IMR-90 (cell line): ENCODE data around the gene RRP8. TPM values are rescaled to one million over a fixed set of nuclear protein-coding genes. Genes with fewer than 3 reads are reported as not detected.

Experiments used
- ATAC-seq: fragments of 200-7000 bp; cut with Tn5 transposase; 2 replicates; pipeline ENCODE4 v1.9.1; 2020; ENCODE audit warnings: low read depth, mild to moderate bottlenecking, moderate library complexity
- BruUV-seq: library from RNA; stranded (reverse); fragments of 400-500 nt; replicated peaks from 2 replicates; lab custom pipeline; 2021; lab: Mats Ljungman, UMichigan
- CTCF ChIA-PET: fragments of 300-600 bp; formaldehyde crosslinking; extraction: SDS; loops from one replicate; lab custom pipeline; 2021; ENCODE audit warnings: antibody characterized with exemption; lab: Yijun Ruan, JAX
- POLR2A ChIA-PET: fragments of 300-600 bp; sonication (Branson Sonifier 250); formaldehyde crosslinking; loops from one replicate; lab custom pipeline; 2022; ENCODE audit warnings: antibody characterized with exemption; ENCODE audit not compliant: unreplicated experiment; lab: Charles Lee
- DNase-seq: peaks from one replicate; pipeline ENCODE4 v3.0.0; 2013
- H2AFZ ChIP-seq: replicated peaks from 2 replicates; pipeline ENCODE3; 2013; ENCODE audit warnings: low read length, mild to moderate bottlenecking; ENCODE audit not compliant: poor library complexity
- H2AK5ac ChIP-seq: 2 replicates; pipeline ENCODE4 v1.6.1; 2013; ENCODE audit warnings: low read depth, low read length, inconsistent platforms
- H2AK9ac ChIP-seq: replicated peaks from 2 replicates; pipeline ENCODE3; 2013; ENCODE audit warnings: mild to moderate bottlenecking, low read depth, low read length, moderate library complexity; ENCODE audit not compliant: poor library complexity
- H2BK120ac ChIP-seq: 2 replicates; pipeline ENCODE4 v1.6.1; 2013; ENCODE audit warnings: low read depth, low read length, inconsistent platforms
- H2BK15ac ChIP-seq: 3 replicates; pipeline ENCODE4 v1.6.1; 2013; ENCODE audit warnings: low read depth, low read length, inconsistent platforms
- H2BK20ac ChIP-seq: 2 replicates; pipeline ENCODE4 v1.6.1; 2013; ENCODE audit warnings: low read depth, mild to moderate bottlenecking, inconsistent platforms, low read length, moderate library complexity
- H2BK5ac ChIP-seq: 2 replicates; pipeline ENCODE4 v1.6.1; 2013; ENCODE audit warnings: mild to moderate bottlenecking, low read depth, low read length, inconsistent platforms; ENCODE audit not compliant: poor library complexity, severe bottlenecking
- H3K14ac ChIP-seq: replicated peaks from 2 replicates; pipeline ENCODE4 v1.6.1; 2013; ENCODE audit warnings: low read depth, low read length, inconsistent platforms
- H3K18ac ChIP-seq: 2 replicates; pipeline ENCODE4 v1.6.1; 2013; ENCODE audit warnings: low read depth, low read length, control low read depth
- H3K23ac ChIP-seq: 2 replicates; pipeline ENCODE4 v1.6.1; 2013; ENCODE audit warnings: low read depth, low read length, inconsistent platforms
- H3K27ac ChIP-seq: 2 replicates; pipeline ENCODE4 v1.5.1; 2013; ENCODE audit warnings: mild to moderate bottlenecking, control low read depth, low read length; ENCODE audit not compliant: insufficient read depth
- H3K27me3 ChIP-seq: 2 replicates; pipeline ENCODE4 v1.6.1; 2013; ENCODE audit warnings: low read length; ENCODE audit not compliant: control insufficient read depth, insufficient read depth
- H3K36me3 ChIP-seq: 2 replicates; pipeline ENCODE4 v1.6.1; 2013; ENCODE audit warnings: low read length, mixed read lengths; ENCODE audit not compliant: control insufficient read depth, insufficient read depth
- H3K4ac ChIP-seq: 2 replicates; pipeline ENCODE4 v1.6.1; 2013; ENCODE audit warnings: low read depth, low read length, inconsistent platforms
- H3K4me1 ChIP-seq: 2 replicates; pipeline ENCODE4 v1.6.1; 2013; ENCODE audit warnings: low read length, mixed read lengths; ENCODE audit not compliant: control insufficient read depth, insufficient read depth
- H3K4me2 ChIP-seq: 2 replicates; pipeline ENCODE4 v1.6.1; 2013; ENCODE audit warnings: low read depth, mild to moderate bottlenecking, control low read depth, low read length, moderate library complexity
- H3K4me3 ChIP-seq: 2 replicates; pipeline ENCODE4 v1.5.1; 2013; ENCODE audit warnings: low read depth, mild to moderate bottlenecking, control low read depth, low read length, moderate library complexity; ENCODE audit not compliant: insufficient read depth
- H3K56ac ChIP-seq: 2 replicates; pipeline ENCODE4 v1.6.1; 2013; ENCODE audit warnings: low read length, inconsistent platforms; ENCODE audit not compliant: insufficient read depth; ENCODE audit errors: extremely low read depth
- H3K79me1 ChIP-seq, 2 experiments: 2 replicates each; pipeline ENCODE4 v1.6.1; 2013; ENCODE audit warnings: low read length in 2 of 2, inconsistent platforms in 1 of 2, low read depth in 1 of 2
- H3K9ac ChIP-seq: 2 replicates; pipeline ENCODE4 v1.6.1; 2013; ENCODE audit warnings: low read depth, low read length, control low read depth
- H3K9me1 ChIP-seq: 2 replicates; pipeline ENCODE4 v1.6.1; 2013; ENCODE audit warnings: low read length, inconsistent platforms; ENCODE audit not compliant: insufficient read depth
- H3K9me3 ChIP-seq: 2 replicates; pipeline ENCODE4 v1.6.1; 2013; ENCODE audit warnings: low read length; ENCODE audit not compliant: control insufficient read depth, insufficient read depth
- H4K20me1 ChIP-seq: 2 replicates; pipeline ENCODE4 v1.6.1; 2013; ENCODE audit warnings: low read length, inconsistent platforms; ENCODE audit not compliant: insufficient read depth
- H4K5ac ChIP-seq: 2 replicates; pipeline ENCODE4 v1.6.1; 2013; ENCODE audit warnings: mild to moderate bottlenecking, low read depth, low read length, control low read depth
- H4K8ac ChIP-seq, 2 experiments: 2 replicates each; pipeline ENCODE4 v1.6.1; 2013; ENCODE audit warnings: low read depth in 2 of 2, low read length in 2 of 2, control low read depth in 1 of 2, inconsistent platforms in 1 of 2
- H4K91ac ChIP-seq: 2 replicates; pipeline ENCODE4 v1.6.1; 2013; ENCODE audit warnings: low read depth, low read length, inconsistent platforms; ENCODE audit not compliant: insufficient read depth
- BHLHE40 ChIP-seq: fragments of 150-350 bp; IDR thresholded peaks from 2 replicates; pipeline ENCODE4 v1.6.1; 2016; ENCODE audit warnings: mild to moderate bottlenecking, low read depth, low read length
- CEBPB ChIP-seq: IDR thresholded peaks from 2 replicates; pipeline ENCODE4 v1.6.1; 2012; ENCODE audit warnings: low read depth, low read length, improper control_type of control experiment
- CHD1 ChIP-seq: IDR thresholded peaks from 2 replicates; pipeline ENCODE4 v1.6.1; 2012; ENCODE audit warnings: low read depth, low read length, improper control_type of control experiment
- FOS ChIP-seq: fragments of 150-350 bp; IDR thresholded peaks from 2 replicates; pipeline ENCODE4 v1.6.1; 2016; ENCODE audit warnings: low read depth, low read length
- MXI1 ChIP-seq: IDR thresholded peaks from 2 replicates; pipeline ENCODE4 v1.6.1; 2012; ENCODE audit warnings: low read depth, mild to moderate bottlenecking, low read length, moderate library complexity, borderline replicate concordance
- RCOR1 ChIP-seq: IDR thresholded peaks from 2 replicates; pipeline ENCODE4 v1.6.1; 2012; ENCODE audit warnings: mild to moderate bottlenecking, low read length, improper control_type of control experiment; ENCODE audit not compliant: insufficient replicate concordance
- RFX5 ChIP-seq: IDR thresholded peaks from 2 replicates; pipeline ENCODE4 v1.8.0; 2012; ENCODE audit warnings: low read depth, mild to moderate bottlenecking, low read length, moderate library complexity
- SMC3 ChIP-seq: fragments of 150-350 bp; IDR thresholded peaks from 2 replicates; pipeline ENCODE4 v1.6.1; 2016; ENCODE audit warnings: low read depth, mild to moderate bottlenecking, antibody characterized with exemption, low read length, moderate library complexity
- dilution Hi-C: fragments of 300-500 bp; cut with HindIII; formaldehyde crosslinking; loops from one replicate; pipeline ENCODE4 v1.14.3; 2018; ENCODE audit warnings: low sequenced_read_pairs; ENCODE audit not compliant: unreplicated experiment
- in situ Hi-C: fragments of 300-500 bp; cut with MboI; formaldehyde crosslinking; loops from 3 replicates; pipeline ENCODE4 v1.14.3; 2019; ENCODE audit warnings: low sequenced_read_pairs, inconsistent platforms, mixed read lengths
- intact Hi-C: fragments of 100-400 bp; cut with micrococcal nuclease; formaldehyde crosslinking; loops from 2 replicates; pipeline ENCODE4 v1.10.0; 2022
- polyA plus RNA-seq, 3 experiments: library from polyadenylated mRNA; depleted of rRNA; stranded (reverse); fragments of >200 nt; gene quantifications; 2 replicates each; pipeline ENCODE4 v1.2.3, GENCODE V29; 2012; ENCODE audit warnings: low replicate concordance in 1 of 3
- total RNA-seq: library from RNA; depleted of rRNA; stranded (reverse); fragments of >200 nt; gene quantifications from 2 replicates; pipeline ENCODE4 v1.2.3, GENCODE V29; 2012
- TF ChIP-seq, protein P1 (sequence below): fragments of 150-350 bp; IDR thresholded peaks from 2 replicates; pipeline ENCODE4 v1.6.1; 2017; ENCODE audit warnings: mild to moderate bottlenecking, antibody characterized with exemption, low read length, low read depth

Gene RRP8
- total and polyA plus RNA-seq, 2 of the 4 experiments (the other 2 are of a cell fraction) = 10.8 to 11.5 TPM

DNA sequence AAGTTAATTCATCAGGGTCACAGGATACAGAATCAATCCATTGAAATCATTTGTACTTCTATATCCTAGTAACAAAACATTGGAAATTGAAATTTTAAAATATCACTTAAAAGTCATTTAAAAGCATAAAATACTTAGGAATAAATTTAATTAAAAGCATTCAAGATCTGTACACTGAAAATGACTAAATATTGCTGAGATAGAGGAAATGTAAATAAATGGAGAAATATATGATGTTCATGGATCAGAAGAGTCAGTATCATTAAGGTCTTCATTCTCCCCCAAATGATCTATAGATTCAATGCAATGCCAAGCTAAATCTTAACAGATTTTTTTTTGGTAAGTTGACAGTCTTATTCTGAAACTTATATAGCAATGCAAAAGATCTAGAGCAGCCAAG, 49.8 kb downstream of the RRP8 start:
- Histone ChIP-seq H3K56ac (no peak overlapping the region), H2BK20ac (no peak overlapping the region), H3K36me3 (no peaks in the 10 kb centered on the region), H2BK120ac (no peak overlapping the region), H2AK9ac (no peak overlapping the region), H3K4me3 (no peak overlapping the region), H2BK5ac (no peak overlapping the region), H3K9ac (no peak overlapping the region), H3K27me3 (no peaks in the 10 kb centered on the region), H3K79me1 (no peaks in the 10 kb centered on the region), H4K91ac (no peak overlapping the region), H4K8ac (no peak overlapping the region), H4K20me1 (no peaks in the 10 kb centered on the region), H3K4me2 (no peak overlapping the region), H3K18ac (no peak overlapping the region), H2AFZ (no peak overlapping the region), H2BK15ac (no peak overlapping the region), H3K27ac (no peak overlapping the region), H3K9me1 (no peaks in the 10 kb centered on the region; the same call in 1 of the 2 replicates), H3K23ac (no peak overlapping the region), H4K5ac (no peak overlapping the region), H3K14ac (no peak overlapping the region), H2AK5ac (no peak overlapping the region), H3K4ac (no peak overlapping the region), H3K4me1 (no peaks in the 10 kb centered on the region), H3K9me3 (no peaks in the 10 kb centered on the region)
- no peak for ATAC-seq
- no peak for DNase-seq
- ChIA-PET CTCF (interaction anchor here (1.0 kb wide), 1 partner anchor 48 kb away, joined by 3 read pairs; no protein-coding TSS in a partner anchor), POLR2A (no interaction called here)
- dilution Hi-C loops (no loop called here), intact Hi-C loops (no loop called here), in situ Hi-C loops (no loop called here)
- TF ChIP-seq RFX5 (no peak), MXI1 (no peak), RCOR1 (no peak), CEBPB (no peak), CHD1 (no peak), BHLHE40 (no peak), FOS (no peak), SMC3 (no peak)
- TF ChIP-seq, protein P1, sequence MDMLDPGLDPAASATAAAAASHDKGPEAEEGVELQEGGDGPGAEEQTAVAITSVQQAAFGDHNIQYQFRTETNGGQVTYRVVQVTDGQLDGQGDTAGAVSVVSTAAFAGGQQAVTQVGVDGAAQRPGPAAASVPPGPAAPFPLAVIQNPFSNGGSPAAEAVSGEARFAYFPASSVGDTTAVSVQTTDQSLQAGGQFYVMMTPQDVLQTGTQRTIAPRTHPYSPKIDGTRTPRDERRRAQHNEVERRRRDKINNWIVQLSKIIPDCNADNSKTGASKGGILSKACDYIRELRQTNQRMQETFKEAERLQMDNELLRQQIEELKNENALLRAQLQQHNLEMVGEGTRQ = no peak
- no TSS peak for BruUV-seq
